GM10847 (cell line): ENCODE data around the gene VWA5B1.

Experiments used
- POLR2A ChIP-seq: IDR thresholded peaks from 2 replicates; pipeline ENCODE4 v1.6.1; 2011; ENCODE audit not compliant: insufficient read length; ENCODE audit errors: extremely low read depth

Gene VWA5B1

DNA sequence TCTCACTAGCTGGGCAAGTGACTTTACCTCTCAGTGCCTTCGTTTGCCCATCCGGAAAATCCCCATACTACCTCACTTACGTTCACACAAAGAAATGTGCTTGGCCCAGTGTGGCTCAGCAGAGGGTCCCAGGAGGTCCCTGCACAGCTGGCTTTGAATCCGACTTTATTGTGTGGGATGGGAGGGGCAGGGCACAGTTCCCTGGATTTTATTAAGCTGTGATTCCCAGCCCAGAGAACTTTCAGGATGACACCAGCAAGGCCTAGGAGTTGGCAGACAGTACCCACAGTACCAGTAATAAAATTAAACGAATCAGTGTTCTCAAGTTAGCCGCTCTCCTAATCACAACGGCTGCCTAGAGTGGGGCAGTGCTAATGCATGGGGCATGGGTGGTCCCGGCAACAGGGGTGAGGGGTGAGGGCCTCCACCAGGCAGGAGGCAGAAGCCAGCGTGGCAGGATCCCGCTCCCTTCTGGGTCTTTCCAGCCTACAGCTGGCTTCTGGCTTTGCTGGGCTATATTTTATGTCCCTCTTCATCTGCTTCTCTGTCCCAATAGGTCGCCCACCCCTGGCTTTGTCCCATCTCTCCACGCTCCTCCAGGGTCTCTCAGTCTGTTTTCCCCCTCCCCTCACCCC, 74.9 kb downstream of the VWA5B1 start:
- no peak for TF ChIP-seq POLR2A

DNA sequence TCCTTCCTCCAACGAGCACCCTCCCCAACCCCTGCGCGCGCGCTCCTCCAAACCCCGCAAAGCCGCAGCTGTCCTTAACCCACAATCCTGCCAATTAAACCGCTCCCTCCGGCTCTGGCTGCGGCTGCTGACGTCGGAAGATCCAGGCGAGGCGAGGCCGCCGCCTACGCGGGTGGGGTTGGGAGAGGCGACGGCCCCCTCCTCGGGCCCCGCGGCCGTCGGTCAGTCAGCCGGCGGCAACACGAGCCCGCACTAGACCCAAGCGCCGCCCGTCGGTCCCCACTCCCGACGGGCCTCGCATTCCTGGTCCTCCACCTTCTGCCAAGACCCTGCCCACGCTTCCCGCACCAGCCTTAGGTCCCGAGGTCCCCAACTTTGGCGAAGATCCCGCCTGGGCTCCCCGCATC, 75.4 kb downstream of the VWA5B1 start:
- no peak for TF ChIP-seq POLR2A

DNA sequence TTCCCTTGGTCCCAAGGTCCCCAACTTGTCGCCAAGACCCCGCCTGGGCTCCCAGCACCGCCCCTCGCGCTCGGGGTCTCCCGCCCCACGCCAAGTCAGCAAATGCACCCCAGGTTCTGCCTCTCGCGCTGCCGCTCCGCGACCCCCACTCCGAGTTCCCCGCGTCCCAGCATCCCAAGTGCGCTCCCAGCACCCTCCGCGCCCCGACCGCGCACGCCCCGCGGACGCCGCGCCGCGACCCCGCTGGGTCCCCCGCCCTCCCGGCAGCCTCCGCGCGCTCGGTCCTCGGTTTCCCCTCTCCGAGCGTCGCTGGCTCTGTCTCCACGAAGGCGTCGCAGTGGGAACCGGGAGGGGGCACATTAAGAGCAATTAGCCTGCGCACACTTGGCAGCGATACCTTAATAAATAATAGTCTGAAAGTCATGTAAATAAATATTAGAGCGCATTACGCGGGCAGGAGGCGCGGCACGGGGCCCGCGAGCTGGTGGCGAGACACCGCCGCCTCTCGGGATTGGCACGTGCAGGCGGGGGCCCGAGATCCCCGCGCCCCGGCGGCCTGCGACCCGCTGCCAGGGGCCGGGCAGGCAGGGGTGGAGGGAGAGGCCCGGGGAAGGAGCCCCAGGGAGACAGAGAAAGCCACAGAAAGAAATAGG, 75.9 kb downstream of the VWA5B1 start:
- TF ChIP-seq POLR2A = no peak

DNA sequence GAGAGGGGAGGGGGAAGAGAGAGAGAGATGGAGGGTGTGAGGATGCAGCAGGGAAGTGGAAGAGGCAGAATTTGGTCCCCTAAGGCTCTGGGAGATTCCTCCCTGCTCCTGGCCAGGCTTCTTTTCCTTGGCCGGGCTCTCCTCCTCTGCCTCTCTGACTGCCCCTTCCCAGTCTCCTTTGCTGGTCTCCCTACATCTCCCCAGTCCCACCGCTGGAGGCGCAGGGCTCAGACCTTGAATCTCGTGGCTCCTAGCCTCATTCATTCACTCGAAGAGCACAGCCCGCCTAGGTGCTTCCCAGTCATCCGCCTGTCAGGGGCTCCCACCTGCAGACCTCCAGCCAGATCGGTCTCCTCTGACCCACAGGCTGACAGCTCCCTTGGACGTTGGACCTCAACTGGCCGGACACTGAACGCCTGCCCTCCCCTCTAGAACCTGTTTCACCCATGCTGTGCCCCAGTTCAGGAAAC, 76.5 kb downstream of the VWA5B1 start:
- no peak for TF ChIP-seq POLR2A

DNA sequence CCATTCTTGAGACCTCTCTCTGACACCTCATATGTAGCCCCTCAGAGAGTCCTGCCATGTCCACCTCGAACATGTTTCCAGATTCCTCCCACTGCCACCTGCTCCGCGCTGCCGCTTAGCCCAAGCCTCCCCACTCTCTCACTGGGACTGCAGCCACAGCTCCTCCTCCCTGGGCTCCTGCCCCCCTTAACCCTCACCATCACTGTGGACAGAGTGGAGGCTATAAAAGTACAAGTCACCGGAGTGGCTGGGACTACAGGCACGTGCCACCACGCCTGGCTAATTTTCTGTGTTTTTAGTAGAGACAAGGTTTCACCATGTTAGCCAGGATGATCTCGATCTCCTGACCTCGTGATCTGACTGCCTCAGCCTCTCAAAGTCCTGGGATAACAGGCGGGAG, 77.0 kb downstream of the VWA5B1 start:
- TF ChIP-seq POLR2A = no peak

DNA sequence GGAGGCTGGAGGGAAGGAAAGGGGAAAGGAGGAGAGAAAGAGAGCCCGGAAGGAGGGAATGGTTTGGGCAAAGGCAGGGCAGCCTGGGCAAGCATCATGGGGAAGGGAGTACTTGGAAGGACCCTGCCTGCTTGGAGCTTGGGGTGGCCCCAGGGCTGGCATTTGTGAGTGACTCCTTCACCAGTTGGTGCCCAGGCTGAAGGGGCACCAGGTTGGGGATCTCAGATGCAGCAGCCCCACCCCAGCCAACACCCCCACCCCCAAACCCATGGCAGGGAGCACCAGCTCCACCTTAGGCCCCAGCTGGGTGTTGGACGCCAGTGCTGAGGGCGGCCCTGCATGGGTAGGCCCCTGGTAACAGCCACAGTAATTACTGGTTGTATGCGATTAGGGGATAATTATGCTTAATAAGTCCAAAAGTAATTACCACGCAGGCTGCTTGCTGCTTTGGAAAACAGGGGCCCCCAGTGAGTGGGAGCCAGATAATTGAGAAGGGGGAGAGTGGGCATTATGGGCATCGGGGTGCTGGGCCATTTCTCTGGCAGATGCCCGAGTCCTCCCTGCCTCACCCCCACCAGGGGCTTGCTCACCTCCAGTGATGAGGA, 78.3 kb downstream of the VWA5B1 start:
- no peak for TF ChIP-seq POLR2A

DNA sequence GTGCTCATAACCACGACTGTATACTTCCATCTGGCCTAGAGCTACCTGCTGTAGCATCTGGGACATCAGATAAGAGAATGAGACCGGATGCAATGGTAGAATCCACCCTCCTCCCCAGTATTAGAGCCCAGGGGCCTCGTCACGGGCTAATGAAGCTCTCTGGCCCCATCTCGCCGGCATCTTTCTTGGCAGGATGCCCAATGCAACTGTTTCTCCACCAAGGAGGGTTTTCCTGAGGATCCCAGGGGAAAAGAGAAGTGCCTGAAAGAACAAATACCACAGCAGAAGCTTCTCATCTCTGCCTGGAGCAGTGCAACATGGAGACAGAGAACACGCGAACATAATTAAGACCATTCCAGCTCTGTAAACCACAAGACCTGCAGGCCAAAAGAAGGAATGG, 80.0 kb downstream of the VWA5B1 start:
- TF ChIP-seq POLR2A = no peak

DNA sequence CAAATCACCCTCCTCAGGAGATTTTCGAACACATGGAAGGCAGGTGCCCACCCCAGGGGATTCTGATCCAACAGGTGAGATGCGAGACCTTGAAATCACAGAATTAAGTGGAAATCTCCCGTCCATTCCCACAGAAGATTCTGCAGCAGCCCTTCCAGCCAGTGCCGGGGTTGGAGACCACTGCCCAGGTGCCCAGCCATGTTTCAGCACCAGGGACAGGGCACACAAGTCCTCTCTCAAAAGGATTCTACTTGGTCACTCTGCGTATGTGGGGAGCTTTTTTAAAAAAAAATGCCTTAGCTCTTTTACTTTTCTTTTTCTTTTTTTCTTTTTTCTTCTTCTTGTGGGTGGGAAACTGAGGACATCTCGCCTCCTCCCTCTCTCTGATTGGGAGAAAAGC, 80.7 kb downstream of the VWA5B1 start:
- no peak for TF ChIP-seq POLR2A

DNA sequence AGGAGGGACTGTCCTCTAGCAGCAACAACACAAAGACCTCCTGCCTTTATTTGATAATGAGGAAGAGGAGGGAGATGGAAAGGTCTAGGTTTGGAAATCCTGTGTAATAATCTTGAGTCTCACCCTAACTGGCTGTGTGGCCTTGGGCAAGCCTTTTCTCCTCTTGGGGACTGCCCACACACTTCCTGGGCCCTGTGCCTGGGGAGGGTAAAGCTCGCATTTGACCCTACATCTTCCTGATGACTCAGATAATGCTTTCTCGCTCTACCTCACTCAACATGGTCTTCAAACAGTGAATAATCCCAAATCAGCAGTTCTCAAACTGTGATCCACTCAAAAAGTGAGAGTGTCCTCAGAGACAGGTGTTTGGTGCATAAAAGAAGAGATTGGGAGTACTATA, 81.2 kb downstream of the VWA5B1 start:
- no peak for TF ChIP-seq POLR2A

DNA sequence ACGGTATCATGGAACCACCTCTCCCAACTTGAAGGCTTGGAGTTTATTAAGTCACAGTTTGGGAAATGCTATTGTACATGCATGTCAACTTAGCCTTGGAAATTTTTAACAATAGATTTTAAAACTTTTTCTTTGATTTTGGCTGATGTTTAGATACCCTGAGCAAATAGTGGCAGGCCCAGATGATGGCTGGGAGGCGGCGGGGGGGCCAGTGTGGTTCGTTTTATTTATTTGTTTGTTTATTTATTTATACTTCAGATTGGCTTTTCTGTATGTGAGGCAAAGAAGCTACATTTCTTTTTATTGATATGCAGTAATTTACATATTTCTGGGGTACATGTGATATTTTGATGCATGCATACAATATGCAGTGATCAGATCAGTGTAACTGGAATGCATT, 82.0 kb downstream of the VWA5B1 start:
- TF ChIP-seq POLR2A = no peak

DNA sequence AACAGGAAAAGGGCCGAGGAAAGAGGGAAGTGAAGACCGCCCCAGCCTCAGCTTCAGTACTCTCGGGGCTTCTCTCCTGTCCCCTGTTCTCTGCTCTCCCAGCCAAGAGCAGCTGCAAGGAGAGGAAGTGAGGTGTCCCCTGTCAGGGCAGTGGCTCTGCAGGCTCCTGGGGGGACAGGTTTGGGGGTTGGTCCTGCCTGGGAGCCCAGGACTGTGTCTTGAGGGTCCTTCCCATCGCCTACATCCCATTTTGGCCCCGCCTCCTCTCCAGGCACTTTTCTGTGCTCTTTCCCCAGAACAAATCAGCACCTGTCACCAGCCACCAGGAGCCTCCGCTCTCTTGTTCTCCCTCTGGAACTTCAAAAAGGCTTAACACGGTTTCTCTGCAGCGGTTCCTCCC, 82.6 kb downstream of the VWA5B1 start:
- TF ChIP-seq POLR2A = no peak

DNA sequence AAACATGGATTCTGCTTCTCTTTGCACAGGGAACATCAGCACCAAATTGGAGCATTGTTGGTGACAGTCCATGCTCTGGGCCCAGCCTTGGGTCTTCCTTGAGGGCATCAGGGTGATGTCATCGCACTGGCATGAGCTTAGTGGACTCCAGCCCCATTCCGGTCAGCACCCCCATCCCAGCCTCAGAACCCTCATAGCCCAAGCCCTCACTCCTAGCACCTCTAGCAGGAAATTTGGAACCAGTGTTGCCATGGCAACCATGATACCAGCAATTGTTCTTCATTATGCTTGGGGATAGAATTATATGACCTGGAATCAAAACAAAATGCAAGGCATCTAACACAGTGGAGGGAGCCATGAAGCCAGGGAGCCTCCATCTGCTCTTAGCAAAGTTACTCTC, 83.1 kb downstream of the VWA5B1 start:
- TF ChIP-seq POLR2A = no peak

DNA sequence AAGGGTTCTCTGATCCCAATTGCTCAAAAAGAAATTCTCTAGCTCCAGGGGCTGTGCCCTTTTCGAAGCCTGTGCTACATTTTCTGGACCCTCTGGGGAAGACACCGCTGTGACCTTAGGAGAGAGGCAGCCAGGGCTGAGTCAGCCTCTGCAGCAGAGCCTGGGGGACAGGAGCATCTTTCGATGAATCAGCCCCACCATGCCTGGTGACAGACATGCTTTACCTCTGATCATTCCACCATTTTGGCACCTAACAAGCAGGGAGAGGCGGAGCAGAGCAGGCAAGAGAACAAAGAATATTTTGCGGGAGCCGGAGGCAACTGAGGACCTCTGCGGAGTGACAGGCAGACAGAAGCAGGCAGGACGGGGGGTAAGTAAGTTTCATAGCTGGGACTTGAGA, 84.9 kb downstream of the VWA5B1 start:
- TF ChIP-seq POLR2A = no peak

DNA sequence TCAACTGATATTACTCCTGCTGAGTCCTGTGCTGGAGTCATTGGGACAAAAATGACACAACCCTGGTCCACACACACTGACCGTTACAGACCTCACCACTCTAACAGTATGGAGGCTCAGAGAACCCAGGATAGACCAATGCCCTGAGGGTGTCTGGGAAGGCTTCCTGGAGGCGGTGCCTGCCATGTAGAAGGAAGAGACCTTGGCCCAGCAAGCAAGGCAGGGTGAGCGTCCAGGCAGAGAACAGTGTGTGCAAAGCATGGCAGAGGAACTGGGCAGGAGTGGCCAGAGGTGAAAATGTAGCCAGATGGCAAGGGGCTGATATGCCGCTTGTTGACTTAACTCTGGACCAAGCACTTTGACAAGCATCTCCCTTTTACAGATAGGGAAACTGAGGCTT, 85.5 kb downstream of the VWA5B1 start:
- no peak for TF ChIP-seq POLR2A

DNA sequence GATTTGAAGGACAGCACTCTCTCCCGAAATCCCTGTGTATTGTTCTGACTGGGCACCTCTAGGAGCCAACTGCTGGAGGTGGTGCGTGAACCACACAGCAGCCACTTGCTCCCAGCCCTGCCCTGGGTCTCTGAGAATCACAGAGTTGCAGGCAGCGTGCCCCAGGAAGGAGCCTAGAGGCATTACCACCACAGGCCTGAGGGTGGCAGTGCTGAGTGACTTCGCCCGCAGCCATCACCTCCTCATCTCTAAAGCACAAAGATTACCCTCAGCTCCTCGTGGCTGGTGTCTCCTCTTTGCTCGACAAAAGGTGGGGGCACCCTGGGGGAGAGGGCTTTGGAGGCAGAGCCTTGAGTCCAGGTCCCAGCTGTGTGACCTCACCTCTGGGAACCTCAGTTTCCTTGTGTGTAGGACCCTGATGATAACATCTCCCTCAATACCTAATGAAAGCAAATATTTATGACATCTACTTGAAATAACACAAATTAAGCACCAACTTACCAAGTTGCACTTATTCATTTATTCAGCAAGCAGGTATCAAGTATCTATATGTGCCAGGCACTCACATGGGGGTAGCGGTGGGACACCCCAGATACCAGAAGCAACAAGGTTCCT, 86.3 kb downstream of the VWA5B1 start:
- TF ChIP-seq POLR2A = no peak

DNA sequence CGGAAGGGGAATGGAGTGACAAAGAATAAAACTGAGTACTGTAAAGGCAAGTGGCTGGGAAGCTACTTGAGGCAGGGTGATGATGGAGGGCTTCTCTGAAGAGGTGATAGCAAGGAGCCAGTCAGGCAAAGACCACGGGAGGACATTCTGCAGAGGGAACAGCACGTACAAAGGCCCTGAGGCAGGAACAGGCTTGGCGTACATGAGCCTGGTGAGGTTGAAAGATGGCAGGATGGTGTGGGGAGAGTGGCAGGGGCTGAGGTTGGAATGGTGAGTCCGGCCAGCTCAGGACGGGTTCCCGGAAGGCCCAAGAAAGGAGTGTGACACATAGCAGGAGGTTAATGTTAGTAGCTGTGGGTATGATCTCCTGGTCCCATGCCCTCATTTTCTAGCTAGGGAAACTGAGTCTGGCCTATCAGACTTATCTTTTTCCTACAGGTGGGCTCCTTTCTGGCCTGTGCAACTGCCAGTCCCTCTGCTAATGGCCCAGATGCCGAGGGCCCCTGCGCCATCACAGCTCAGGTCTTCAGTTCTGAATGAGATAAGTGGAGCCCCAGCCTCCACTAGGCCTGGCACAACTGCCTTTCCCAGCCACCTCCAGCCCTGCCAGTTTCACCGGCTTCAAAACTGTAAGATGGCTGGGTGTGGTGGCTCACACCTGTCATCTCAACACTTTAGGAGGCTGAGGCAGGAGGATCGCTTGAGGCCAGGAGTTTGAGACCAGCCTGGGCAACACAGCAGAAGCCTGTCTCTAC, 87.0 kb downstream of the VWA5B1 start:
- no peak for TF ChIP-seq POLR2A

DNA sequence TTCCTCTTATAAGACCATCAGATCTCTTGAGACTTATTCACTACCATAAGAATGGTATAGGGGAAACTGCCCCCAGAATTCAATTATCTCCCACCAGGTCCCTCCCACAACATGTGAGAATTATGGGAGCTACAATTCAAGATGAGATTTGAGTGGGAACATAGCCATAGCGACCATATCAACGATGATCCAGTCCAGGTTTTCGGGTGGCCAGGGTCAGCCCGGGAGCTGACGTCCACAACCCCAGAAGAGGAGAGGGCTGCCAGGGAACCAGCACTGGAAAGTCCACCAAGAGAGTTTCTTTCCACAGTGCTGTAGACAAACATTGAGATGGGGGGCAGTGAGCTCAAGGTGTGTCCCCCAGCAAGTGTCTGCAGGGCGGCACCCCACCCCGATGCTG, 88.4 kb downstream of the VWA5B1 start:
- no peak for TF ChIP-seq POLR2A
